GM12875 (cell line): ENCODE measurements around the gene HOXD10.

Source experiments
- H3K4me3 ChIP-seq: one replicate; pipeline ENCODE4 v1.5.1; 2011; ENCODE audit warnings: low read depth, low read length, control low read depth
- TF ChIP-seq, protein P1 (sequence below): IDR thresholded peaks from 2 replicates; pipeline ENCODE4 v1.5.1; 2011; ENCODE audit warnings: low read depth, mild to moderate bottlenecking, control low read depth, inconsistent platforms, low read length, moderate library complexity, borderline replicate concordance; ENCODE audit not compliant: insufficient read depth

The HOXD10 gene

DNA sequence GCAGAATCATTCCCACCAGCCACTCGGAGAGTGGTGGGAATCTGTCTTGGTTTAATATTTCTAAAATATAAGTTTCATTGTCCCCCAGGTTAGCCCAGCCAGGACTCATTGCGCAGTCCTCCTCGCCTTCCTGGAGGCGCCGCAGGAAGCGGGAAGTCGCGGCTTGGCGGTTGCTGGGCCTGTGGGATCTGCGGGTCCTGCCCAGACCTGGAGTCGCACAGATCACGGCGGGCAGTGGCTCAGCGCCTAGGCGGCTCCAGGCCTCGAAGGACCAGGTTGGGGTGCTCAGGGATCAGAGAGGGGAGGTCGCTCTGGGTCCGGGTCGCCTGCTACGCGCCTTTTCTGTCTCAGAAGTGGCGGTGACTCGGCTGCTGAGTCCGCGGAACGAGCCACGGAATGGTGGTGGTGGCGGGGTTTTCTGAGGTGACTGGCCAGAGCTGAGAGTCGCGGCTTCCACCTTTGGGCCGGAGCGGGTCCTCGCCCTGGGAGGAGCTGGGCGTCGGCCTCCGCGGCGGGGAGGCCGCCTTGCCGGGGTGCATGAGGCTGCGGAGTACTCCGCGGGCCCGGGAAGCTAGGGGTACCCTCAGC is 43.2 kb downstream of the HOXD10 start:
- TF ChIP-seq, protein P1, sequence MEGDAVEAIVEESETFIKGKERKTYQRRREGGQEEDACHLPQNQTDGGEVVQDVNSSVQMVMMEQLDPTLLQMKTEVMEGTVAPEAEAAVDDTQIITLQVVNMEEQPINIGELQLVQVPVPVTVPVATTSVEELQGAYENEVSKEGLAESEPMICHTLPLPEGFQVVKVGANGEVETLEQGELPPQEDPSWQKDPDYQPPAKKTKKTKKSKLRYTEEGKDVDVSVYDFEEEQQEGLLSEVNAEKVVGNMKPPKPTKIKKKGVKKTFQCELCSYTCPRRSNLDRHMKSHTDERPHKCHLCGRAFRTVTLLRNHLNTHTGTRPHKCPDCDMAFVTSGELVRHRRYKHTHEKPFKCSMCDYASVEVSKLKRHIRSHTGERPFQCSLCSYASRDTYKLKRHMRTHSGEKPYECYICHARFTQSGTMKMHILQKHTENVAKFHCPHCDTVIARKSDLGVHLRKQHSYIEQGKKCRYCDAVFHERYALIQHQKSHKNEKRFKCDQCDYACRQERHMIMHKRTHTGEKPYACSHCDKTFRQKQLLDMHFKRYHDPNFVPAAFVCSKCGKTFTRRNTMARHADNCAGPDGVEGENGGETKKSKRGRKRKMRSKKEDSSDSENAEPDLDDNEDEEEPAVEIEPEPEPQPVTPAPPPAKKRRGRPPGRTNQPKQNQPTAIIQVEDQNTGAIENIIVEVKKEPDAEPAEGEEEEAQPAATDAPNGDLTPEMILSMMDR = no peak
- no peak overlapping the region for H3K4me3 ChIP-seq

DNA sequence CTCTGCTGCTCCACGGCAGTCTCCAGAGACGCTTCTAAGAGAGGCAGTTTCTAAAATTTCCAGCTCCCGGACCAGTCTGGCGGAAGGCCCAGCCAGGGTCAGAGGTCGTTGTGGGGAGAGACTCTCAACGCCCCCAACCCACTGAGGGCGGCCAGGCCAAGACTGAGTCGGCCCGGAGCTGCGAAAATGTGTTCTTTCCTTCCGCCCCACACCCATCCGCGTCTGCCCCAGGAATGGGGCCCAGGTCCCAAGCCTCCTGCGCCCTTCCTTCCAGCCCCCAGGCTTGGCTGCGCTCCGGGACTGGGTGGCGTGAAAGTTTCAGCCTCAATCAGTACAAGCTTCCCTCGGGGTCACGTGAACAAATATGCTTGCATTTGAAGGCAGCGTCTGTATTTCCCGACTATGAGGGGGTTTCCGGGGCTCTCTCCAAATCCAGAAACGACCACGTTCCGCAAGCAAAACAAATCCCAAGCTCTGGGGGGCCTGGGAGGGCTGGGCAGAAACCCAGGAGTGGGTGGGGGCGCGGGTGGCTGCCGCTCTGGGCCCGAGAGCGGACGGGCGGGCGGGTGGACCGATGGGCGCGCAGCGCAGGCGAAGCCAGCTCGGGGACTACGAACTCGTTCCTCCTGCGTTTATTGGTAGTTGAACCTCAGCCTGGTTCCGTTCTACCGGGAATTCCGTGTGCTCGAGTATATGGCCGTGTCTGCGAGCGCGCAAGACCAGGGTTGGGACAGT is 43.8 kb downstream of the HOXD10 start:
- no peak overlapping the region for H3K4me3 ChIP-seq
- TF ChIP-seq, protein P1 = no peak

DNA sequence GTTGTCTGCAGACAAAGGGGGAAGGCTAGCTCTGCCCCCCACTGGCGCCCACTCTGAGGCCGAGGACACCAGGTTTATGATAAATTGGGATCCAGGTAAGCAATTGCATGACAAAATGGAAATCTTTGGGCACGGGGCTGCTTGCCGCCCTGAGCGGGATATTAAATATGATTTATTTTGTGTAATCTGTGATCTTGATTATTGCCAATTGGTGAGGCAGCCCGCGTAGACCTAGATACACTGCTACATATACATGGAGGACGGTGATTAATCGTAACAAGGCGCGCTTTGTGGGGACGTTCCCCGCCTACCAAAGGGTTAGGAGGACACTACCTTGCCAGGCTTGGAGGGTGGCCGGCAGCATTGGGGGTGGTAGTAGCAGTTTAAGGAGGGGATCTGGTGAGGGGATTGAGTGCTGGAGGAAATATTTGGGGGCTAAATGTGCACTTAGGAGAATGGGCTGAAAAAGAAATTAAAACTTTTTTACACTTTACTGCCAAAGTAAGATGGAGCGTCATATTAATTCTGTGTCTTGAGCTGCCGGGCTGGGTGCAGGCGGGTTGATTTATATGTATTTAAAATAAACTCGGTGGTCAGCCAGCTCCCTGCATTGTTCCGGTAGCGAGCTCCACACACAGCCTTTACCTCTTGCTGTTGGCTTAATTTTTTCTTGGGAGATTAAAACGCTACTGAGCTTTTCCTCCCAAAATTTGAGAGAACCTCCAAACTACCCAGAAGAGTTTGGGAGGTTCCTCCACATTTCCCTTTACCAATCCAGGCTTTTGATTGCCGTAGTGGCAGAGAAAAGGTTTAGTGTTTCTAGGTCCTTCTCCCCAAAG is 44.6 kb downstream of the HOXD10 start:
- no peak overlapping the region for H3K4me3 ChIP-seq
- TF ChIP-seq, protein P1 = no peak

DNA sequence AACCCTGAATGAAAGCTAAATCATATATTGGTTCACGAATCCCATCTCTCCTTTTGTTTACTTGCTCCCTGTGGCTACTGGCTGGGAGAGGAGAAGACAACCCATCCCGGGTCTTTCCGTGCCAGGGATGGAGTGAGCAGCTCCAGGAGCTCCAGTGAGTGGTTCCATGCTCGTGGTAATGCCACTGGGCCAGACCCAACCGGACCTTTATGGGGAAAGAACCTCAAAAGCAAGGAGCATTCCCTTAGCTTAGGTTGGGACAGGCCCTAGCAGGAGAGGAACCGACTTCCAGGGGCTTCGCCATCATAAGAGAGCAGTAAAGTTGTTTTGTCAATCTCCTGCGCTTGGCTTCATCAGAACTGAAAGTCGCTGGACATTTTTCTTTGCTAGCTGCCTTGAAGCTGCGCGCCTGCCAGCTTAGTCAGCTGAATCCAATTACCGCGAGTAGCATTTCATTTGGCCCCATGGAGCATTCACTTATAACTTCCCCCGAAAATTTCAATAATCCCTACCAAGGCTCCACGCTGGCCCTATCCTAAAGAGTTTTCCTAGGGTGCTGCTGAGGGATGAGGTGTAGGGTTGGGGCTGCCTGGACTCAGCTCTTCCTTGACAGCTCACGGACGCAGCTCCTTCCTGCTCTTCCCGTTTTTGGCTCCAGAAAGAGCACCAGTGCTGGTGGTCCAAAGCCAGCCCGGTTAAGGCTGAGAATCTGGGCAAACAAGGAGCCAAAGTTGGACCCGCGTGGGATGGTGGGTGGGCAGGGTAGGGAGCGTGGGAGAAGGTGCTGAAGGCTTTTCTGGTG is 45.4 kb downstream of the HOXD10 start:
- TF ChIP-seq, protein P1 = no peak
- no peak overlapping the region for H3K4me3 ChIP-seq

DNA sequence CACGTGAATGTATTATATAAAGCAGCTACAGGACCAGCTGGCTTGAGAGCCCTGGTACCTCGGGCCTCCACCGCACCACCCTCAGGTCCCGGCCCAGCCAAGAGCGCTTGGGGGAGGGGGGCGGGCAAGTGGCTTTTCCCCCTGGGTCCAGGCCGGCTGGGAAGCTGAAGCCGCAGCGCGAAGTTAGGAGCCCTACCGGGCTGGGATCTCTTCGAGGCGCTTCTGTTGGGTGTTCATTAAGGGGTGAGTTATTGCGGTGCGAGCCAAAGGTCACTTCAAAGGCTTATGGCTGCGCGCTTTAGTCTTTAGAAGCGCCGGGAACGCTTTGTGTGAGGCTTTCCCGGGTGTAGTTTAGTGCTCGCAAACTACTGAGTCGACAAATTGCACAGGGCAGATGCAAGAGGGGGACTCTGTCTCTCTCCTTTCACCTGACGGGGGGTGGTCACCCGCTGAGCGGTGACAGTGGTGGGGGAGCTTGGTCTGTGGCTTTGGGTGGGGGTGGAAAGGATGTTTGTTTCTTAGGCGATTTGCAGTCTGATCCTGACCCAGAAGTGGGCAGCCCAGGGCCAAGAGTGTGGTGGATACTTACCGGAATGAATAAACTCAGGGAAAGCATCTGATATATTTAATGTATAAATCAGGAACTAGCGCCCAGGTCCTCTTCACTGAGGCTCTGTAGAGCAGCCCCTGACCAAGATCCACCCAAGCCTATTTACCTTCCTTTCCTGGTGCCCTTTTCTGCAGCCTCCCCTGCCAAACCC is 46.5 kb downstream of the HOXD10 start:
- H3K4me3 ChIP-seq = no peak overlapping the region
- TF ChIP-seq, protein P1 = no peak

DNA sequence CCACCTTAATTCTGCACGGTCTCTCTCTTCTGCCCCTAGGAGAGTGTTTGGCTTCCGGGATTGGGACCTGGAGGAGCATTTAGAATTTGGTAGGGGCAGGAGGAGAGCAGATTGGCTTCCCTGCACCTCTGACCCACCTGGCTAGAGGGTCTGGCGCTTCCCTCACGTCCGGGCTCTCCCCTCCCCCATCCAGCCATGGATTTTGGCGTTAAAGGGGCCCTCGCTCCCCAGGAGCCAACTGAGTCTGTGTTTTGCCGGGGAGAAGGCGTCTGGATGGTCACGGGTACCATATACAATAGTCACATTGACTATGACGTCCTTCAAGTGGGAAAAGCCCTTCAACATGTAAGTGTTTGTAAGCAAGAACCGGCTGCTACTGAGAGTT is 47.1 kb downstream of the HOXD10 start:
- no peak overlapping the region for H3K4me3 ChIP-seq
- TF ChIP-seq, protein P1 = no peak
